GM10248 (cell line): ENCODE measurements around the gene ZSCAN5C.
"Not testable (repeated sequence)": the region's sequence is repeated elsewhere in the genome, so short reads cannot be mapped to it uniquely, and the experiment has no call there.

Experiments used
- CTCF ChIA-PET: fragments of 300-600 bp; sonication (Branson Sonifier 250); formaldehyde crosslinking; extraction: SDS; loops from one replicate; lab custom pipeline; 2021; ENCODE audit warnings: antibody characterized with exemption; lab: Yijun Ruan, JAX
- POLR2A ChIA-PET: fragments of 350-650 bp; sonication (Branson Sonifier 250); formaldehyde crosslinking; extraction: SDS; loops from one replicate; lab custom pipeline; 2020; ENCODE audit warnings: antibody characterized with exemption; lab: Yijun Ruan, JAX
- DNase-seq: peaks from one replicate; pipeline ENCODE4 v3.0.0; 2012; ENCODE audit errors: extremely low spot score
- TF ChIP-seq, protein P1 (sequence below): IDR thresholded peaks from 2 replicates; pipeline ENCODE4 v1.5.1; 2012; ENCODE audit warnings: mild to moderate bottlenecking, low read depth; ENCODE audit errors: extremely low read depth, missing control alignments, control extremely low read depth

Gene ZSCAN5C

DNA sequence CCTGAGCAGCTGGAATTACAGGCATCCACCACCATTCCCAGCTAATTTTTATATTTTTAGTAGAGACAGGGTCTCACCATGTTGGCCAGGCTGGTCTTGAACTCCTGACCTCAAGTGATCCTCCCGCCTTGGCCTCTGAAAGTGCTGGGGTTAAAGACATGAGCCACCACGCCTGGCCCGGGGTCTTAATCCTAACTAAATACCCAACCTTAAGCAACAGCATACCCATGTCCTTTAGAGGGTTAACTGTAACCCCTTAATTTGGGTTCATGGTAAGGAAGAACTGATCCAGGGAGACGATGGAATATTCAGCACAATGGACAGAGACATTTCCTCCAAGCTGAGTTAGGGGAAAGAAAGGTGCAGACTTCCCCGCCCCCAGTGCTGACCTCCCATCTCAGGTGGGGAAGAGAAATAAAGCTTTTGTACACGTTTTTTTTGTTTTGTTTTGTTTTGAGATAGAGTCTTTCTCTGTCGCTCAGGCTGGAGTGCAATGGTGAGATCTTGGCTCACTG lies 35.0 kb upstream of the ZSCAN5C start:
- TF ChIP-seq, protein P1, sequence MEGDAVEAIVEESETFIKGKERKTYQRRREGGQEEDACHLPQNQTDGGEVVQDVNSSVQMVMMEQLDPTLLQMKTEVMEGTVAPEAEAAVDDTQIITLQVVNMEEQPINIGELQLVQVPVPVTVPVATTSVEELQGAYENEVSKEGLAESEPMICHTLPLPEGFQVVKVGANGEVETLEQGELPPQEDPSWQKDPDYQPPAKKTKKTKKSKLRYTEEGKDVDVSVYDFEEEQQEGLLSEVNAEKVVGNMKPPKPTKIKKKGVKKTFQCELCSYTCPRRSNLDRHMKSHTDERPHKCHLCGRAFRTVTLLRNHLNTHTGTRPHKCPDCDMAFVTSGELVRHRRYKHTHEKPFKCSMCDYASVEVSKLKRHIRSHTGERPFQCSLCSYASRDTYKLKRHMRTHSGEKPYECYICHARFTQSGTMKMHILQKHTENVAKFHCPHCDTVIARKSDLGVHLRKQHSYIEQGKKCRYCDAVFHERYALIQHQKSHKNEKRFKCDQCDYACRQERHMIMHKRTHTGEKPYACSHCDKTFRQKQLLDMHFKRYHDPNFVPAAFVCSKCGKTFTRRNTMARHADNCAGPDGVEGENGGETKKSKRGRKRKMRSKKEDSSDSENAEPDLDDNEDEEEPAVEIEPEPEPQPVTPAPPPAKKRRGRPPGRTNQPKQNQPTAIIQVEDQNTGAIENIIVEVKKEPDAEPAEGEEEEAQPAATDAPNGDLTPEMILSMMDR, result no peak
- POLR2A ChIA-PET, result no interaction called here
- DNase-seq, result no peak
- CTCF ChIA-PET, result interaction anchor here (0.7 to 0.9 kb wide), 2 partner anchors 8 to 86 kb away, joined by 3 read pairs; no protein-coding TSS in a partner anchor

GRCh38 chr19:56170261-56170660 lies 31.8 kb upstream of the ZSCAN5C start:
- DNase-seq, result no peak
- ChIA-PET CTCF (interaction anchor here (2.0 kb wide), 1 partner anchor 65 kb away, joined by 7 read pairs; no protein-coding TSS in a partner anchor), POLR2A (no interaction called here)
- TF ChIP-seq, protein P1, result no peak

DNA sequence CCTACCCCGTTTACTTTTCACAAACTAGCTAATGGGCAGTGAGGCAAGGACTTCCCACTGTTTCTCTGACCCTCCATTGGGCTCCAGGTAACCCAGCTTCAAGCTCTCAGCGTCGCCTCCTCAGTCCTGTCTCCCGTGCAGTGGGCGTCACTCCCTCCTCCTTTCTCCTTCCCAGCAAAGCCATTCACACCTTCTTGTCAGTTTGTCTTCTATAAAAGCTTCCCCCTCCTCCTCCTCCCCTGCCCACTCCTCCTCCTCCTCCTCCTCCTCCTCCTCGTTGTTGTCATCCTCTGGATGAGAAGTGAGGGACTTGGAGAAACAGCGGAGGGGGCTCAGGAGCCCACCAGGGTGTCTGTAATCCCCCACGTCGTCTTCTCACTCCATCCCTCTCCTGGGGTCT lies 28.0 kb upstream of the ZSCAN5C start:
- CTCF ChIA-PET, result interaction anchor here (1.3 to 2.2 kb wide), 4 partner anchors 13 to 95 kb away, joined by 3 to 8 read pairs (median 6); no protein-coding TSS in a partner anchor
- TF ChIP-seq, protein P1, result no peak
- POLR2A ChIA-PET, result no interaction called here
- DNase-seq, result no peak

DNA sequence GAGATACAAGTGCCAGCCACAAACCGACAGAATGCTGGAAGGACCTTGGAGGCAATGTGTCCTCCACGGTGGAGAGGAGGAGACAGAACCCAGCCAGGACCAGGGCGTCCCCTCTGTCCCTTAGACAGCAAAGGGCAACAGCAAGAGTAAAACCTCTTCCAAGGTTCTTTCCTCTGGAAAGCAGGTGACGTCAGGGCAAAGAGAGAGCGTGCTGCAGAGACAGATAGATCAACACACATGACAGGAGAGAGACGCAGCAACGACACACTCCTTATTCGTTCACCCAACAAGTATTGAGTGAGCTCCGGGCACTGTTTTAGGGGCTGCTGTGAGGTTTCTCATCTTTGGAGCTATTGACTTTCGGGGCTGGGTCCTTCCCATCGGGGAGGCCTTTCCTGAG lies 27.5 kb upstream of the ZSCAN5C start:
- no peak for DNase-seq
- POLR2A ChIA-PET, result no interaction called here
- CTCF ChIA-PET, result interaction anchor here (1.3 to 2.2 kb wide), 4 partner anchors 14 to 95 kb away, joined by 3 to 8 read pairs (median 6); no protein-coding TSS in a partner anchor
- TF ChIP-seq, protein P1, result no peak

DNA sequence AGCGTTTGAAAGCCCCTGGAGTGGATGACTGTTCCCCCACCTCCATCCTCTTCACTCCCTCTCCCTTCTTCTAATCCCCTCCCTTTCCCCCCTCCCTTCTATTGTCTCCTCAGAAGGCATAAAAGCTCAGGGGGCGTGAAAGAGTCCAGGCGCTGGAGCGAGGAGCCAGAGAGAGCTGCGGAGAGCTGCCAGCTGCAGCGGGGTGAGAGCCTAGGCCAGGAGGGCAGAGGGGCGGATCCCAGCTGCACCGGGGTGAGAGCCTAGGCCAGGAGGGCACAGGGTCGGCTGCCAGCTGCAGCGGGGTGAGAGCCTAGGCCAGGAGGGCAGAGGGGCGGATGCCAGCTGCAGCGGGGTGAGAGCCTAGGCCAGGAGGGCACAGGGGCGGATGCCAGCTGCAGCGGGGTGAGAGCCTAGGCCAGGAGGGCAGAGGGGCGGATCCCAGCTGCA lies 26.2 kb upstream of the ZSCAN5C start, which contains the start of gene GALP:
TSS of gene GALP (plus strand) at position 148 of the 447 bp plus-strand sequence. CDS start 1,101 bp downstream, outside the sequence.
- CTCF ChIA-PET, result interaction anchor here (0.7 to 2.2 kb wide), 4 partner anchors 9 to 109 kb away, joined by 3 to 7 read pairs (median 6); no protein-coding TSS in a partner anchor
- POLR2A ChIA-PET, DNase-seq: not testable (repeated sequence)

- CTCF ChIA-PET, result interaction anchor here (1.5 to 2.2 kb wide), 3 partner anchors 16 to 110 kb away, joined by 6 to 7 read pairs (median 7); no protein-coding TSS in a partner anchor
- POLR2A ChIA-PET, DNase-seq: not testable (repeated sequence)
Measured at GRCh38 chr19:56176310-56176709, 25.8 kb upstream of the ZSCAN5C start.

- no peak for DNase-seq
- ChIA-PET POLR2A (no interaction called here), CTCF (interaction anchor here (0.7 to 2.0 kb wide), 4 partner anchors 29 to 111 kb away, joined by 3 to 7 read pairs (median 6); no protein-coding TSS in a partner anchor)
- TF ChIP-seq, protein P1, result no peak
Measured at GRCh38 chr19:56176881-56177280, 25.2 kb upstream of the ZSCAN5C start.
